B cell (primary cell): ENCODE data around the gene GNG2. TPM values are rescaled to one million over a fixed set of nuclear protein-coding genes. Genes with fewer than 3 reads are reported as not detected.

ENCODE experiments used
- ATAC-seq: fragments of 200-7000 bp; cut with Tn5 transposase; one replicate; pipeline ENCODE4 v1.10.0; 2021; ENCODE audit warnings: low read depth, mild to moderate bottlenecking, moderate number of reproducible peaks, moderate library complexity
- CTCF ChIA-PET: fragments of 350-600 bp; sonication (Branson Sonifier 250); formaldehyde crosslinking; loops from one replicate; lab custom pipeline; 2021; ENCODE audit warnings: antibody characterized with exemption, inconsistent platforms; lab: Charles Lee
- POLR2A ChIA-PET: fragments of 350-600 bp; sonication (Branson Sonifier 250); formaldehyde crosslinking; loops from one replicate; lab custom pipeline; 2021; ENCODE audit warnings: antibody characterized with exemption; lab: Charles Lee
- DNase-seq: peaks from one replicate; pipeline ENCODE4 v3.0.0; 2013
- H2AFZ ChIP-seq: 2 replicates; pipeline ENCODE4 v1.6.1; 2012; ENCODE audit warnings: mild to moderate bottlenecking, low read depth, low read length; ENCODE audit not compliant: insufficient read depth, poor library complexity, severe bottlenecking
- H3K27ac ChIP-seq, 2 donors: 1 replicate in 1 of 2; 2 replicates in 1 of 2; pipeline ENCODE4 v1.5.1; 2012 to 2013; ENCODE audit warnings: low read length in 2 of 2, mild to moderate bottlenecking in 2 of 2, moderate library complexity in 1 of 2
- H3K27me3 ChIP-seq, 4 experiments: fragments of 200-600 bp in 1 of 4; sonication (generic) in 1 of 4; replicated peaks in 1 of 4; 1 replicate in 2 of 4; 2 replicates in 2 of 4; pipeline versions ENCODE4 v1.6.1 to v1.7.0; 2013 to 2016; ENCODE audit warnings: low read length in 3 of 4, mild to moderate bottlenecking in 2 of 4, mixed read lengths in 1 of 4, moderate library complexity in 1 of 4; ENCODE audit not compliant: insufficient read depth in 4 of 4, control insufficient read depth in 3 of 4; ENCODE audit errors: control extremely low read depth in 1 of 4
- H3K36me3 ChIP-seq, 2 experiments: replicated peaks in 1 of 2; 1 replicate in 1 of 2; 2 replicates in 1 of 2; pipeline versions ENCODE4 v1.6.1 to v1.7.1; 2013; ENCODE audit warnings: low read length in 1 of 2; ENCODE audit not compliant: insufficient read depth in 2 of 2, control insufficient read depth in 1 of 2; ENCODE audit errors: control extremely low read depth in 1 of 2, extremely low read depth in 1 of 2
- H3K4me1 ChIP-seq, 2 donors: fragments of 200-600 bp in 1 of 2; sonication (generic) in 1 of 2; 1 replicate in 1 of 2; 2 replicates in 1 of 2; pipeline versions ENCODE4 v1.5.1 to v1.6.1; 2013 to 2017; ENCODE audit warnings: low read length in 2 of 2; ENCODE audit not compliant: control insufficient read depth in 2 of 2, insufficient read depth in 2 of 2
- H3K4me2 ChIP-seq: replicated peaks from 2 replicates; pipeline ENCODE3; 2012; ENCODE audit warnings: mild to moderate bottlenecking, low read depth, low read length; ENCODE audit not compliant: poor library complexity, severe bottlenecking
- H3K4me3 ChIP-seq, 5 experiments: fragments of 200-600 bp in 1 of 5; sonication (generic) in 1 of 5; 1 replicate in 3 of 5; 2 replicates in 2 of 5; pipeline versions ENCODE4 v1.5.1 to v1.7.0; 2011 to 2016; ENCODE audit warnings: low read length in 4 of 5, mild to moderate bottlenecking in 4 of 5, low read depth in 2 of 5, control low read depth in 1 of 5, moderate library complexity in 1 of 5; ENCODE audit not compliant: insufficient read depth in 1 of 5; ENCODE audit errors: control extremely low read depth in 1 of 5, extremely low read depth in 1 of 5
- H3K79me2 ChIP-seq: fragments of 200-600 bp; sonication (generic); one replicate; pipeline ENCODE4 v1.6.0; 2016; ENCODE audit warnings: low read length; ENCODE audit not compliant: control insufficient read depth, insufficient read depth
- H3K9ac ChIP-seq: fragments of 200-600 bp; sonication (generic); 2 replicates; pipeline ENCODE4 v1.6.1; 2017; ENCODE audit warnings: mild to moderate bottlenecking, low read length, moderate library complexity
- H3K9me3 ChIP-seq, 3 donors: one replicate each; pipeline versions ENCODE4 v1.6.1 to v1.7.1; 2013; ENCODE audit warnings: low read length in 2 of 3; ENCODE audit not compliant: control insufficient read depth in 2 of 3, insufficient read depth in 1 of 3; ENCODE audit errors: control extremely low read depth in 1 of 3
- H4K20me1 ChIP-seq: 2 replicates; pipeline ENCODE4 v1.6.0; 2012; ENCODE audit warnings: mild to moderate bottlenecking, low read length; ENCODE audit not compliant: insufficient read depth, control insufficient read depth, poor library complexity, severe bottlenecking
- H3K27ac Mint-ChIP-seq: one replicate; pipeline ENCODE4 v1.8.0; 2021; ENCODE audit warnings: mixed read lengths
- H3K27me3 Mint-ChIP-seq: one replicate; pipeline ENCODE4 v1.8.0; 2021; ENCODE audit warnings: mixed read lengths
- H3K4me1 Mint-ChIP-seq: one replicate; pipeline ENCODE4 v1.8.0; 2021; ENCODE audit warnings: mixed read lengths
- H3K4me3 Mint-ChIP-seq: one replicate; pipeline ENCODE4 v1.8.0; 2021; ENCODE audit warnings: mixed read lengths
- H3K9me3 Mint-ChIP-seq: one replicate; pipeline ENCODE4 v1.8.0; 2022; ENCODE audit warnings: mixed read lengths; ENCODE audit not compliant: insufficient read depth
- CTCF ChIP-seq: fragments of 200-600 bp; IDR thresholded peaks from one replicate; pipeline ENCODE4 v1.8.0; 2022; ENCODE audit warnings: antibody characterized with exemption, mild to moderate bottlenecking
- EZH2 ChIP-seq: IDR thresholded peaks from 2 replicates; pipeline ENCODE4 v1.6.1; 2012; ENCODE audit warnings: borderline replicate concordance, low read depth, mild to moderate bottlenecking, moderate library complexity, low read length; ENCODE audit not compliant: insufficient read depth, poor library complexity, severe bottlenecking
- WGBS: methylation state at CpG from one replicate; pipeline ENCODE4 v1.1.5; 2013; ENCODE audit warnings: missing lambda C conversion rate; ENCODE audit not compliant: insufficient coverage; 5-methylcytosine and 5-hydroxymethylcytosine counted together
- intact Hi-C: fragments of 100-400 bp; cut with micrococcal nuclease; formaldehyde crosslinking; loops from one replicate; pipeline ENCODE4 v1.10.0; 2022
- polyA plus RNA-seq: library from polyadenylated mRNA; depleted of rRNA; stranded (reverse); fragments of >200 nt; gene quantifications from 2 replicates; pipeline ENCODE4 v1.2.3, GENCODE V29; 2012
- total RNA-seq, 2 donors: library from RNA; stranded (reverse); fragments of 120-200 nt in 1 of 2; gene quantifications; 1 replicate in 1 of 2; 2 replicates in 1 of 2; pipeline versions ENCODE4 v1.2.3 to v1.2.4, GENCODE V29; 2013 to 2022

GNG2 gene
- total and polyA plus RNA-seq, 2 donors (not counting 1 experiment from before 2014, with no cell fraction given), result 21.9 to 57.6 TPM

GRCh38 chr14:51895375-51895774, 35.0 kb downstream of the GNG2 start:
- H3K4me3 ChIP-seq, result no peak overlapping the region
- Mint-ChIP-seq H3K27me3 (no peaks in the 10 kb centered on the region), H3K9me3 (no peaks in the 10 kb centered on the region), H3K27ac (no peak overlapping the region), H3K4me1 (peaks cover 35% of the 10 kb centered on the region), H3K4me3 (no peak overlapping the region)
- no peak for DNase-seq
- intact Hi-C loops, result no loop called here
- no peak overlapping the region for H3K9ac ChIP-seq
- peaks cover 63% of the 10 kb centered on the region for H3K79me2 ChIP-seq
- ChIA-PET CTCF (no interaction called here), POLR2A (no interaction called here)
- peaks cover 4 to 6% of the 10 kb centered on the region in 2 donors for H3K4me1 ChIP-seq
- no peaks in the 10 kb centered on the region for H3K27me3 ChIP-seq
- H3K27ac ChIP-seq, result no peak overlapping the region
- H4K20me1 ChIP-seq, result peaks cover 7% of the 10 kb centered on the region
- no peak for TF ChIP-seq CTCF
- no peak for TF ChIP-seq EZH2
- ATAC-seq, result no peak
- H2AFZ ChIP-seq, result no peak overlapping the region
- H3K36me3 ChIP-seq, result peaks cover 4 to 12% of the 10 kb centered on the region in 2 experiments
- no peaks in the 10 kb centered on the region for H3K9me3 ChIP-seq
- H3K4me2 ChIP-seq, result no peak overlapping the region

GRCh38 chr14:51897791-51898355, 37.5 kb downstream of the GNG2 start:
- Mint-ChIP-seq H3K27ac (peak overlapping the region; percentile 62), H3K27me3 (no peaks in the 10 kb centered on the region), H3K9me3 (no peaks in the 10 kb centered on the region), H3K4me1 (peaks cover 29% of the 10 kb centered on the region), H3K4me3 (no peak overlapping the region)
- H3K27ac ChIP-seq, result no peak overlapping the region
- peaks cover 7% of the 10 kb centered on the region for H4K20me1 ChIP-seq
- peaks cover 4 to 12% of the 10 kb centered on the region in 2 experiments for H3K36me3 ChIP-seq
- ATAC-seq (no peak), DNase-seq (no peak)
- H3K79me2 ChIP-seq, result peaks cover 68% of the 10 kb centered on the region
- TF ChIP-seq CTCF (no peak), EZH2 (no peak)
- no peak overlapping the region for H3K4me3 ChIP-seq
- no CpG with 5 or more reads among the region's 1 CpG for whole genome bisulfite sequencing
- H2AFZ ChIP-seq, result no peak overlapping the region
- CTCF ChIA-PET, result interaction anchor here (1.6 kb wide), 1 partner anchor 118 kb away, joined by 6 read pairs; no protein-coding TSS in a partner anchor
- intact Hi-C loops, result loop anchor here (2.0 kb wide), 1 partner anchor 13 kb away; no protein-coding TSS in a partner anchor
- H3K4me1 ChIP-seq, result peaks cover 4 to 6% of the 10 kb centered on the region in 2 donors
- no peaks in the 10 kb centered on the region for H3K9me3 ChIP-seq
- H3K27me3 ChIP-seq, result no peaks in the 10 kb centered on the region
- POLR2A ChIA-PET, result no interaction called here
- no peak overlapping the region for H3K4me2 ChIP-seq
- H3K9ac ChIP-seq, result no peak overlapping the region
